Hair follicle dermal papilla cell (primary cell): ENCODE results near the gene SCYL1. TPM values are rescaled to one million over a fixed set of nuclear protein-coding genes. Genes with fewer than 3 reads are reported as not detected.

Experiments used
- small RNA-seq: library from RNA; depleted of rRNA; stranded (forward); fragments of <200 nt; gene quantifications from one replicate; pipeline ENCODE3, GENCODE V24; 2012
- total RNA-seq: library from RNA; depleted of rRNA; stranded (reverse); fragments of >200 nt; gene quantifications from 2 replicates; pipeline ENCODE4 v1.2.3, GENCODE V29; 2012

The SCYL1 gene
- 116 and 125 TPM in 2 replicates for total RNA-seq

GRCh38 chr11:65524741-65525545, at the start of gene SCYL1:
SCYL1 (plus strand) TSS chr11:65525083; CDS start chr11:65525154, 71 bp downstream.

GRCh38 chr11:65498977-65499712, 25.7 kb upstream of the SCYL1 start, which contains the start of gene MALAT1:
MALAT1 (plus strand) TSS chr11:65499045.

GRCh38 chr11:65558002-65558929, 33.4 kb downstream of the SCYL1 start, which contains the start of gene LTBP3:
LTBP3 (minus strand) TSS chr11:65558359; CDS start chr11:65557959, 400 bp downstream.

DNA sequence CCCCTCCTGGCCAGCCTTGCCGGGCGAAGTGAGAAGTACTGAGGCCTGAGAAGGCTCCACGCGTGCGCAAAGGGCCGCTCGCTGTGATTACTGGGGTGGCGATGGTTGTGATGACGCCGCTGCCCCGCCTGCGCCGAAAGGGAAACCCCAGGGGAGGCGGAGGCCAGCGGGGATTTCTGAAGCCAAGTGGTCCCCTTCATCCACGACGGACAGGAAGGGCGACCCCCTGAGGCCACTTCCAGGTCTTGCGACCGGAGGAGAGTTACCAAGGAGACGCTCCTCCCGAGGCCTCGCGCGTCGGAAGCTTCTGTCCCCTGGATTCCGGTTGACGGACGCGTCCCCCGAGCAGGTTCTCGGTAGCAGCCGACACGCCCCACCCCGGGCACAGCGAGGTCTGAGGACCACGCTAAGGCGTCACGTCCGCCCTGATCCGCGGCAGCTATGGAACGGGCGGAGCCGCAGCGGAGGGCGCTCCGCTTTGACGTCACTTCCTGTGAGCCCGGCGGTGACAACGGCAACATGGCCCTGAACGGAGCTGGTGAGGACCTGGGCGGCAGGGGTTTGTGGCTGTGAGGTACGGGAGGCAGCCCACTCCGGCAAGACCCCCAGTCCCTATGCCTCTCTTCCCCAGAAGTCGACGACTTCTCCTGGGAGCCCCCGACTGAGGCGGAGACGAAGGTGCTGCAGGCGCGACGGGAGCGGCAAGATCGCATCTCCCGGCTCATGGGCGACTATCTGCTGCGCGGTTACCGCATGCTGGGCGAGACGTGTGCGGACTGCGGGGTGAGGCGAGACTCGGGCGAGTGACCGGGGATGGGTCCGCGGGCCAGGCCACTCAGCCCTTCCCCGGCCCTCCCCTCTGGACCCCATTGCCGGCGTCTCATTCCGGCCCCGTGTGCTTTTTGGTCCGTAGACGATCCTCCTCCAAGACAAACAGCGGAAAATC, 45.4 kb downstream of the SCYL1 start, which contains the start of gene ZNRD2:
ZNRD2 (plus strand) TSS at position 505 of the 946 bp plus-strand sequence; CDS start at position 520, 15 bp downstream.

DNA sequence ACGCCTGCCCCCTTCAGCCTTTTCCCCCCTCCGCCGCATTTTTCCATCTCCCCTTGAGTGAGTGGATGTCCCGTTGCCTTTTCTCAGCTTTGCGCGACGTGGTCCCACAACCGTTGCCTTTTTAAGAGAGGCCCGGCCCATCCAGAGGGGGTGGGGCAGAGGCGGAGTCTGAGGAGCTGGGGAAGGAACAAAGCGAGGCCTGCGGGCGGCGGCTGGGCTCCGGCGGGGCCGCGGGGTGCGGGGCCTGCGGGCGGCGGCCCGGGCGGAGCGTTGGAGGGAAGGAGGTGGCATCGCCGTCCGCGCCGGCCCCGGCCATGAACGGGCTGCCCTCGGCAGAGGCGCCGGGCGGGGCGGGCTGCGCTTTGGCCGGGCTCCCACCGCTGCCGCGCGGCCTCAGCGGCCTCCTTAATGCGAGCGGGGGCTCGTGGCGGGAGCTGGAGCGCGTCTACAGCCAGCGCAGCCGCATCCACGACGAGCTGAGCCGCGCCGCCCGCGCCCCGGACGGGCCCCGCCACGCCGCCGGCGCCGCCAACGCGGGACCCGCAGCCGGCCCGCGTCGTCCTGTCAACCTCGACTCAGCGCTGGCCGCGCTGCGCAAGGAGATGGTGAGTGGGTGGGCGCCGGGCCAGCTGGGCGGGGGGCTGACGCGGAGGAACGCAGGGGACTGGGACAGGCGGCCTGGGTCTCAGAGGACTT, 47.6 kb downstream of the SCYL1 start, which contains the start of gene FAM89B:
FAM89B (plus strand) TSS at position 183 of the 696 bp plus-strand sequence; CDS start at position 315, 132 bp downstream.

GRCh38 chr11:65575568-65576231, 50.8 kb downstream of the SCYL1 start, which contains the start of gene EHBP1L1:
EHBP1L1 (plus strand) TSS chr11:65576053; CDS start chr11:65576303, 250 bp downstream.

Small RNA genes lying within 50 kb of the gene (small RNA-seq; reads per million reads assigned to genes)
- gene AP001362.1 (not detected), gene RF01684 (not detected)

Other genes with a start within 250 kb of the SCYL1 start
- 79.5 and 82.8 TPM in 2 replicates for gene CDC42EP2, start 210.2 kb upstream of the SCYL1 start, total RNA-seq
- gene DPF2, start 191.2 kb upstream of the SCYL1 start, total RNA-seq, result 56.3 and 60.6 TPM in 2 replicates
- 0.12 TPM in 1 of 2 replicates, not detected in the other for gene TIGD3, start 170.3 kb upstream of the SCYL1 start, total RNA-seq
- 5.3 and 8.0 TPM in 2 replicates for gene SLC25A45, start 142.4 kb upstream of the SCYL1 start, total RNA-seq
- gene FRMD8, start 138.4 kb upstream of the SCYL1 start, total RNA-seq, result 70.2 and 77.1 TPM in 2 replicates
- 553 and 658 TPM in 2 replicates for gene NEAT1, start 102.3 kb upstream of the SCYL1 start, total RNA-seq
- gene MALAT1, start 26.0 kb upstream of the SCYL1 start, total RNA-seq, result 16,813 and 19,611 TPM in 2 replicates
- 21.3 and 22.8 TPM in 2 replicates for gene LTBP3, start 33.3 kb downstream of the SCYL1 start, total RNA-seq
- gene ZNRD2, start 45.4 kb downstream of the SCYL1 start, total RNA-seq, result 36.1 and 38.3 TPM in 2 replicates
- gene FAM89B, start 47.5 kb downstream of the SCYL1 start, total RNA-seq, result 26.8 and 29.6 TPM in 2 replicates
- gene EHBP1L1, start 51.0 kb downstream of the SCYL1 start, total RNA-seq, result 55.9 and 64.3 TPM in 2 replicates
- not detected in 2 replicates for gene KCNK7, start 70.7 kb downstream of the SCYL1 start, total RNA-seq
- gene MAP3K11, start 89.1 kb downstream of the SCYL1 start, total RNA-seq, result 21.4 and 26.9 TPM in 2 replicates
- 34.7 and 35.2 TPM in 2 replicates for gene PCNX3, start 90.7 kb downstream of the SCYL1 start, total RNA-seq
- 25.5 and 32.2 TPM in 2 replicates for gene SIPA1, start 113.0 kb downstream of the SCYL1 start, total RNA-seq
- gene RELA, start 137.8 kb downstream of the SCYL1 start, total RNA-seq, result 35.0 and 40.2 TPM in 2 replicates
- 41.7 and 46.7 TPM in 2 replicates for gene KAT5, start 187.2 kb downstream of the SCYL1 start, total RNA-seq
- gene RNASEH2C, start 195.7 kb downstream of the SCYL1 start, total RNA-seq, result 19.3 and 27.1 TPM in 2 replicates